Endothelial cell (in vitro differentiated cells): ENCODE results near the gene HSPBP1. TPM values are rescaled to one million over a fixed set of nuclear protein-coding genes. Genes with fewer than 3 reads are reported as not detected.
A peak's percentile ranks its signal among the peaks of the same experiment; 100 is the strongest.

Experiments
- DNase-seq: peaks from one replicate; pipeline ENCODE4 v3.0.0; 2021; ENCODE audit warnings: low spot score
- H3K27ac Mint-ChIP-seq: one replicate; pipeline ENCODE4 v1.8.0; 2021; ENCODE audit warnings: mixed read lengths, inconsistent platforms; ENCODE audit not compliant: unreplicated experiment
- H3K27me3 Mint-ChIP-seq: one replicate; pipeline ENCODE4 v1.8.0; 2021; ENCODE audit warnings: mild to moderate bottlenecking, moderate library complexity, mixed read lengths, inconsistent platforms; ENCODE audit not compliant: unreplicated experiment
- H3K36me3 Mint-ChIP-seq: one replicate; pipeline ENCODE4 v1.8.0; 2021; ENCODE audit warnings: mild to moderate bottlenecking, low read depth, mixed read lengths, inconsistent platforms; ENCODE audit not compliant: unreplicated experiment
- H3K4me1 Mint-ChIP-seq: one replicate; pipeline ENCODE4 v1.8.0; 2021; ENCODE audit warnings: mild to moderate bottlenecking, mixed read lengths, inconsistent platforms; ENCODE audit not compliant: unreplicated experiment
- H3K4me3 Mint-ChIP-seq: one replicate; pipeline ENCODE4 v1.8.0; 2021; ENCODE audit warnings: mild to moderate bottlenecking, mixed read lengths, inconsistent platforms; ENCODE audit not compliant: unreplicated experiment
- H3K9me3 Mint-ChIP-seq: one replicate; pipeline ENCODE4 v1.8.0; 2021; ENCODE audit warnings: mixed read lengths, inconsistent platforms; ENCODE audit not compliant: unreplicated experiment
- total RNA-seq: library from RNA; stranded (reverse); fragmentation: NEBNext Ultra II Directional; extraction: Animal tissue kit (Norgen Biotek cat#: 25700); gene quantifications from one replicate; pipeline ENCODE4 v1.2.1, GENCODE V29; 2021; ENCODE audit not compliant: unreplicated experiment
- TF ChIP-seq, protein P1 (sequence below): fragments of 200-600 bp; sonication (generic); IDR thresholded peaks from one replicate; pipeline ENCODE4 v1.5.0; 2021; ENCODE audit warnings: antibody characterized with exemption; ENCODE audit not compliant: unreplicated experiment

The HSPBP1 gene
- total RNA-seq, 1 donor from 2014 or later = 24.6 TPM

- Mint-ChIP-seq H3K9me3 (no peaks in the 10 kb centered on the region), H3K36me3 (peaks cover 16% of the 10 kb centered on the region), H3K27ac (peak overlapping the region; percentile 11), H3K4me1 (peaks cover 37% of the 10 kb centered on the region), H3K4me3 (peak overlapping the region; percentile 42), H3K27me3 (peaks cover 14% of the 10 kb centered on the region)
- DNase-seq = no peak
- TF ChIP-seq, protein P1, sequence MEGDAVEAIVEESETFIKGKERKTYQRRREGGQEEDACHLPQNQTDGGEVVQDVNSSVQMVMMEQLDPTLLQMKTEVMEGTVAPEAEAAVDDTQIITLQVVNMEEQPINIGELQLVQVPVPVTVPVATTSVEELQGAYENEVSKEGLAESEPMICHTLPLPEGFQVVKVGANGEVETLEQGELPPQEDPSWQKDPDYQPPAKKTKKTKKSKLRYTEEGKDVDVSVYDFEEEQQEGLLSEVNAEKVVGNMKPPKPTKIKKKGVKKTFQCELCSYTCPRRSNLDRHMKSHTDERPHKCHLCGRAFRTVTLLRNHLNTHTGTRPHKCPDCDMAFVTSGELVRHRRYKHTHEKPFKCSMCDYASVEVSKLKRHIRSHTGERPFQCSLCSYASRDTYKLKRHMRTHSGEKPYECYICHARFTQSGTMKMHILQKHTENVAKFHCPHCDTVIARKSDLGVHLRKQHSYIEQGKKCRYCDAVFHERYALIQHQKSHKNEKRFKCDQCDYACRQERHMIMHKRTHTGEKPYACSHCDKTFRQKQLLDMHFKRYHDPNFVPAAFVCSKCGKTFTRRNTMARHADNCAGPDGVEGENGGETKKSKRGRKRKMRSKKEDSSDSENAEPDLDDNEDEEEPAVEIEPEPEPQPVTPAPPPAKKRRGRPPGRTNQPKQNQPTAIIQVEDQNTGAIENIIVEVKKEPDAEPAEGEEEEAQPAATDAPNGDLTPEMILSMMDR = no peak
Measured at GRCh38 chr19:55253842-55254624, 25.9 kb downstream of the HSPBP1 start.

DNA sequence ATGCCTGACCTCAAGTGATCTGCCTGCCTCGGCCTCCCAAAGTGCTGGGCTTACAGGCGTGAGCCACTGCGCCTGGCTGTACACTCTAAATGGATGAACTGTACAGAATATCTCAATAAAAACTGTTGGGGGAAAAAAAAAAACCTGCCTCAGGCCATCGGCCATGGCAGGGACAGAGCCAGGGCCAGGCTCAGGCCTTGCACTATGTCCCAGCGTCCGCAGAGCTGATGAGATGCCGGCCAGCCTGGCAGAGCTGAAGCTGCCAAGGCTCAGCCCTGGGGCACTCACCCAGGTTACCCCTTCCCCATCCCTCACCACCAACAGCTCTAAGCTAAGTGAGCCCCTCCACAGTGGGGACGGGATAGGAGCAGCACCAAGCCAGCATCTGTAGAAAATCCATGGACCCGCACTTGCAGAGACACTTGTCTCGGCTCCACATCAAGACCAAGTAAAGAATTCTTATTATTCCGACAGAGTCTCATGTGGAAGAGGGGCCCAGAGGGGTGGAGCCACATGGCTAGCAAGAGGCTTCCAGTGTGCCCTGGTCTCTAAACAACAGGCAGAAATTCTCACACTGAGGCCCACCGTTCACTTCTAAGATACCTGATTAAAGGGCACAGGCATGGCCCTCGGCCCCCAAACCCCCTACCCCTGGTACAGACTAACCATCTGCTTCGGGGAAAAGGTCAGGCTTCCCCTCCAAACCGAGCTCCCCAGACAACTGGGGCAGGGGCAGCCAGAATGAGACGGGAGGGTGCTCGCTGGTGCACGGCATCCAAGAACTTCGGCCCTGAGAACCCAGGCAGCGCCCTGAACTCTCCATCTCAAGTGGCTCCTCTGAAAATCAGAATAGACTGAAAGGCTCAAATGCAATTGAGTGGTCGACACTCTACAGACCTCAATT is 26.9 kb downstream of the HSPBP1 start:
- Mint-ChIP-seq H3K4me3 (no peak overlapping the region), H3K27ac (no peak overlapping the region), H3K4me1 (peaks cover 35% of the 10 kb centered on the region), H3K36me3 (peaks cover 16% of the 10 kb centered on the region), H3K9me3 (no peaks in the 10 kb centered on the region), H3K27me3 (peaks cover 17% of the 10 kb centered on the region)
- TF ChIP-seq, protein P1 = no peak
- DNase-seq = no peak

DNA sequence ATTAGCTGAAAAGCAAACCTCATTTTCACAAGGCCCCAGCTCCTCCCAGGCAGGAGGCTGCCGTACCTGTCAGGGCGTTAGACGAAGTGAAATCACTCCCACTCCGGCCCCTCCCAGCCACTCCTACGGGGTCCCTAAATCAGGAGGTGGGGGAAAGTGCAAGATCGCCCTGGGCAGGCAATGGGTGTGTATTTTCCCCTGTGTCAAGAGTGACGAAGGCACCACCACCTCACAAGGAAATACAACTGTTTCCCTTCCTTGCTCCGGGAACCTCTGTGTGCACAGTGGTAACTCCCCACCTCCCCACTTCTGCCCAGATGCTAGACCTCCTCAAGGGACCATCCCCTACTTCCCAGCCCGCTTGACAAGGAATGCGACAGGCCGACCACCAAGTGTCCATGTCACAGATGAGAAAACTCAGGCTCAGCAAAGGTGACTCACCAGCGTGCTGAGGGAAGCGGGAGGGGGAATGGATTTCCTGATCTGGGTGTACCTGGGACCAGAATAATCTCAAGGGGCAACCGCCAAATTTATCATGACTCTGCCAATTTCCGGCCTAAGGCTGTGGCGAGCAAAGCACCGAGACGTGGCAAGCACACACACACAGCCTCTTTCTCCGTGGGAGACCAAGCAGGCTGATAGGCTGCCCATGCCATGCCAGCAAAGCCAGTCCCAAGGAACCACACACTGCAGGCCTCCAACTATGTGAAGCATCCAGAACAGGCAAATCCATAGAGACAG is 28.4 kb downstream of the HSPBP1 start:
- H3K27me3 Mint-ChIP-seq = peaks cover 10% of the 10 kb centered on the region
- H3K4me1 Mint-ChIP-seq = peaks cover 24% of the 10 kb centered on the region
- H3K27ac Mint-ChIP-seq = peak overlapping the region; percentile 48
- H3K36me3 Mint-ChIP-seq = peaks cover 8% of the 10 kb centered on the region
- TF ChIP-seq, protein P1 = no peak
- peak overlapping the region; percentile 33 for H3K4me3 Mint-ChIP-seq
- H3K9me3 Mint-ChIP-seq = no peaks in the 10 kb centered on the region
- DNase-seq = no peak

DNA sequence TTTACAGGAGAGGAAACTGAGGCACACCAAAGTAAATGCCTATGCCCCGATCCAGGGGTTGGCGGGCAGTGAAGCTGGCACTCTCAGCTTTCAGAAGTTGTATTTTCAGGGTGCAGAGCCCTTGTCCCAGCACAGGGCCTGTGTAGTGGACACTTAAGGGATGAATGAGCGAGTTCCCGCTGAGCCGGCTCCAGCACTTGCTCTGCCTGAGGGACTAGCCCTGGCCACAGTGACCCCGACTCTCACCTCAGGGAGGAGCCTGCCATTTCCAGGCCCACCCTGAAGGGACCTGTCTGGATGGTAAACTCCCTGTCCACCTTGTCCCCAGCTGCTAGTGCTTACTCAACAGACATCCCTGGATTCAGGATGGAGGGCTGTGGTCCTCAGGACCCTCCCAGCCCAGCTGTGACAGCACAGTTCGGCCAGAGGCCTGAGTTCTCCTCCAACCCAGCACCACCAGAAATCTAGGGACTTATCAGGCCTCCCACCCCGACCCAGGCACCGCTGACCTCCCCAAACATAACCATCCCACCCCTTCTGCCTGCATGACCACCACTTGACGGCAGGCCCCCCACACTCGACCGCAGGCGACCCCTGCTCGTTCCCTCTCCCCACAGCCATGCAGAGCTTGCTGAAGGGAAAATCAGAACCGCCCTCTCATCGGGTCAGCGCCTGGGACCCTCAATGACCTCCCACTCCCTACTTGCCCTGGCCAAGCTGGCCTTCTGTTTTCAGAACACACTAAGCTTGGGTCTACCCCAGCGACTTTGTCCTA is 29.5 kb downstream of the HSPBP1 start:
- no peaks in the 10 kb centered on the region for H3K9me3 Mint-ChIP-seq

More for the DNA sequence above, 29.5 kb downstream of the HSPBP1 start:
- TF ChIP-seq, protein P1 = no peak
- H3K4me3 Mint-ChIP-seq = no peak overlapping the region
- H3K27ac Mint-ChIP-seq = peak overlapping the region; percentile 59
- no peak for DNase-seq
- peaks cover 13% of the 10 kb centered on the region for H3K27me3 Mint-ChIP-seq
- peaks cover 4% of the 10 kb centered on the region for H3K36me3 Mint-ChIP-seq
- peaks cover 15% of the 10 kb centered on the region for H3K4me1 Mint-ChIP-seq
